ENCODE results near the gene ARRDC4.

The ARRDC4 gene

DNA sequence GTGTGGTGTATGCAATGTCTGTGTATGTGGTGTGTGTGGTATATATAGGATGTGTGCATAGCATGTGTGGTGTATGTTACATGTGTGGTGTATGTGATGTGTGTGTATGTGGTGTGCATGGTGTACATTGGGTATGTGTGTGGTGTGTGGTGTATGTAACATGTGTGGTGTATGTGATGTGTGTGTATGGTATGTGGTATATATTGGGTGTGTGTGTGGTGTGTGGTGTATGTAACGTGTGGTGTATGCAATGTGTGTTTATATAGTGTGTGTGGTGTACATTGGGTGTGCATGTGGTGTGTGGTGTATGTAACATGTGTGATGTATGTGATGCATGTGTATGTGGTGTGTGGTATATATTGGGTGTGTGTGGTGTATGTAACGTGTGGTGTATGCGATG lies 41.9 kb downstream of the ARRDC4 start:
- TF ChIP-seq, protein P1, sequence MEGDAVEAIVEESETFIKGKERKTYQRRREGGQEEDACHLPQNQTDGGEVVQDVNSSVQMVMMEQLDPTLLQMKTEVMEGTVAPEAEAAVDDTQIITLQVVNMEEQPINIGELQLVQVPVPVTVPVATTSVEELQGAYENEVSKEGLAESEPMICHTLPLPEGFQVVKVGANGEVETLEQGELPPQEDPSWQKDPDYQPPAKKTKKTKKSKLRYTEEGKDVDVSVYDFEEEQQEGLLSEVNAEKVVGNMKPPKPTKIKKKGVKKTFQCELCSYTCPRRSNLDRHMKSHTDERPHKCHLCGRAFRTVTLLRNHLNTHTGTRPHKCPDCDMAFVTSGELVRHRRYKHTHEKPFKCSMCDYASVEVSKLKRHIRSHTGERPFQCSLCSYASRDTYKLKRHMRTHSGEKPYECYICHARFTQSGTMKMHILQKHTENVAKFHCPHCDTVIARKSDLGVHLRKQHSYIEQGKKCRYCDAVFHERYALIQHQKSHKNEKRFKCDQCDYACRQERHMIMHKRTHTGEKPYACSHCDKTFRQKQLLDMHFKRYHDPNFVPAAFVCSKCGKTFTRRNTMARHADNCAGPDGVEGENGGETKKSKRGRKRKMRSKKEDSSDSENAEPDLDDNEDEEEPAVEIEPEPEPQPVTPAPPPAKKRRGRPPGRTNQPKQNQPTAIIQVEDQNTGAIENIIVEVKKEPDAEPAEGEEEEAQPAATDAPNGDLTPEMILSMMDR (IDR thresholded peaks at IDR 0.05; ENCODE audit: control insufficient read depth, extremely low read depth, insufficient read depth) = no peak
- no peak for DNase-seq (ENCODE audit: low read depth)

DNA sequence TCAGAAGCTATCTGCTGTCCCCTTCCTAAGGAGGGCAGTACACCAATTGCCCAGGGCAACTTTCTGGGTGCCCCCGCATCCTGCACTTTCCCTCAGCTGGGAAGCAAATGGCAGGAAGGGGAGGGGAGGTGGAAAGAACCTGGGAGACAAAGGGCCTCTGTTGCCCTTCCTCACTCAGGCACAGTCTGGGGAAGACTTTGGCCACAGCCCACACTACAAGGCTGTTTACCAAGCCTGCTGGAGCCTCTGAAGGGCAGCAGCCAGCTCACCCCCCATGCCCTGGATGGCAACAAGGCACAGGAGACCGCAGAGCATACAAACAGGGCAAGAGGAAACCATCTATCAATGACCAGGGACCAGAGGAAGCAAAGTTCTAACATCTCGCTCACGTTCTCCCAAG lies 42.4 kb downstream of the ARRDC4 start:
- TF ChIP-seq, protein P1 (IDR thresholded peaks at IDR 0.05; ENCODE audit: control insufficient read depth, extremely low read depth, insufficient read depth) = no peak
- no peak overlapping the region for H3K4me3 ChIP-seq (ENCODE audit: low read depth, low read length)
- no peak for DNase-seq (ENCODE audit: low read depth)

More for the DNA sequence above, 41.9 kb downstream of the ARRDC4 start:
- no peak overlapping the region for H3K4me3 ChIP-seq (ENCODE audit: low read depth, low read length)

- TF ChIP-seq, protein P1 (IDR thresholded peaks at IDR 0.05; ENCODE audit: control insufficient read depth, extremely low read depth, insufficient read depth) = no peak
- DNase-seq (ENCODE audit: low read depth) = no peak
- no peak overlapping the region for H3K4me3 ChIP-seq (ENCODE audit: low read depth, low read length)
These were observed 43.0 kb downstream of the ARRDC4 start for GRCh38 chr15:98003518-98003917.

GRCh38 chr15:98003996-98004395 lies 43.5 kb downstream of the ARRDC4 start:
- H3K4me3 ChIP-seq (ENCODE audit: low read depth, low read length) = no peak overlapping the region
- no peak for DNase-seq (ENCODE audit: low read depth)
- TF ChIP-seq, protein P1 (IDR thresholded peaks at IDR 0.05; ENCODE audit: control insufficient read depth, extremely low read depth, insufficient read depth) = no peak

GRCh38 chr15:98005659-98006058 lies 45.2 kb downstream of the ARRDC4 start:
- DNase-seq (ENCODE audit: low read depth) = no peak
- TF ChIP-seq, protein P1 (IDR thresholded peaks at IDR 0.05; ENCODE audit: control insufficient read depth, extremely low read depth, insufficient read depth) = no peak
- H3K4me3 ChIP-seq (ENCODE audit: low read depth, low read length) = no peak overlapping the region

DNA sequence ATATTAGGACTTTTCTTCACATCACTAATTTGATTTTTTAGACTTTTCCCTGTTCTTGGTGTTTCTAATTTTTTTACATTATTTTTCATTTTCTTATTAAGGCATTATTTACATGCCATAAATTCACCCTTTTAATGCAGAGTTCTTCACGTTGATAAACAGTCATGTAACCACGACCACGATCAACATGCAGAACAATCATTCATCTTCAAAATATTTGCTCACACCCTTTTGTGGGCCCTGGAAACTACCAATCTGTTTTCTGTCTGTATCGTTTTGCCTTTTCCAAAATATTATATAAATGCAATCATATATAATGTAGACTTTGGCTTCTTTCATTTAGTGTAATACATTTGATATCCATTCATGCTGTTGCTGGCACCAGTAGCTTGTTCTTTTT lies 48.7 kb downstream of the ARRDC4 start:
- no peak overlapping the region for H3K4me3 ChIP-seq (ENCODE audit: low read depth, low read length)
- TF ChIP-seq, protein P1 (IDR thresholded peaks at IDR 0.05; ENCODE audit: control insufficient read depth, extremely low read depth, insufficient read depth) = no peak
- no peak for DNase-seq (ENCODE audit: low read depth)

- TF ChIP-seq, protein P1 (IDR thresholded peaks at IDR 0.05; ENCODE audit: control insufficient read depth, extremely low read depth, insufficient read depth) = no peak
- H3K4me3 ChIP-seq (ENCODE audit: low read depth, low read length) = no peak overlapping the region
- DNase-seq (ENCODE audit: low read depth) = no peak
These were observed 49.5 kb downstream of the ARRDC4 start for GRCh38 chr15:98009971-98010370.
